ENCODE data around the gene KIRREL3. TPM values are rescaled to one million over a fixed set of nuclear protein-coding genes. Genes with fewer than 3 reads are reported as not detected.

KIRREL3 gene
- total RNA-seq, 3 donors from 2014 or later = 0.32 to 0.33 TPM; not detected in 1

GRCh38 chr11:126805870-126806269, 194.7 kb downstream of the KIRREL3 start:
- intact Hi-C loops (cut with DNase I; ENCODE audit: low total_unique reads) = loop anchor here (5.0 kb wide), 1 partner anchor 101 kb away; no protein-coding TSS in a partner anchor
- Histone ChIP-seq H3K4me1 (no peaks in the 10 kb centered on the region), H3K27me3 (no peaks in the 10 kb centered on the region), H3K9me3 (no peaks in the 10 kb centered on the region), H3K27ac (no peak overlapping the region), H3K4me3 (no peak overlapping the region), H3K36me3 (no peaks in the 10 kb centered on the region)
- TF ChIP-seq CTCF (IDR thresholded peaks at IDR 0.05) (no peak), POLR2A (IDR thresholded peaks at IDR 0.05) (no peak), POLR2AphosphoS5 (IDR thresholded peaks at IDR 0.05) (no peak)
- no peak for DNase-seq (ENCODE audit: low spot score in 2 of 2)

DNA sequence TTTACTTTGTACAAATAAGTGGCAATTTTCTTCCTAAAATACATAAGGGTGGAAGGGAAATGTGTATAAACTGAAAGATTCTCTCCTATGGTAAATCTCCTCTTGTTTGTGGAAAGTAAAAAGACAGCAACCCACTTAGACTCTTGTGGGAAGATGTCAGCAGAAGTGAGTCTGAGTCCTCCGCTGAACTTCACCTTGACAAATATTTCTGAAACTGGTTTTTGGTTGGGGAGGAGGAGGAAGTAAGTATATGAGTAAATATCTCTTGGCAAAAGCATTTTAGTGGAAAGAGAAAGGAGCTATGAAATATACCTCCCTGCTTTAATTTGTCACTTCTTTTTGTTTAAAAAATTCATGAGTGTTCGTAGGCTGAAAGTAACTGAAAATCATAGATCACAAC, 196.2 kb downstream of the KIRREL3 start:
- Histone ChIP-seq H3K36me3 (no peaks in the 10 kb centered on the region), H3K27ac (no peak overlapping the region), H3K4me1 (no peaks in the 10 kb centered on the region), H3K9me3 (no peaks in the 10 kb centered on the region), H3K27me3 (no peaks in the 10 kb centered on the region), H3K4me3 (no peak overlapping the region)
- no peak for DNase-seq (ENCODE audit: low spot score in 2 of 2)
- intact Hi-C loops (cut with DNase I; ENCODE audit: low total_unique reads) = no loop called here
- no peak for TF ChIP-seq CTCF (IDR thresholded peaks at IDR 0.05)
- TF ChIP-seq POLR2A (IDR thresholded peaks at IDR 0.05) = no peak
- no peak for TF ChIP-seq POLR2AphosphoS5 (IDR thresholded peaks at IDR 0.05)

GRCh38 chr11:126800009-126800408, 200.6 kb downstream of the KIRREL3 start:
- Histone ChIP-seq H3K4me1 (no peaks in the 10 kb centered on the region), H3K9me3 (no peaks in the 10 kb centered on the region), H3K27me3 (no peaks in the 10 kb centered on the region), H3K4me3 (no peak overlapping the region), H3K27ac (no peak overlapping the region), H3K36me3 (no peaks in the 10 kb centered on the region)
- intact Hi-C loops (cut with DNase I; ENCODE audit: low total_unique reads) = no loop called here
- DNase-seq (ENCODE audit: low spot score in 2 of 2) = no peak
- TF ChIP-seq POLR2AphosphoS5 (IDR thresholded peaks at IDR 0.05) (no peak), CTCF (IDR thresholded peaks at IDR 0.05) (no peak), POLR2A (IDR thresholded peaks at IDR 0.05) (no peak)

- H3K4me3 ChIP-seq = no peak overlapping the region
- no peak overlapping the region for H3K27ac ChIP-seq
- no peak for DNase-seq (ENCODE audit: low spot score in 2 of 2)
- no peaks in the 10 kb centered on the region for H3K27me3 ChIP-seq
- H3K4me1 ChIP-seq = no peaks in the 10 kb centered on the region
- intact Hi-C loops (cut with DNase I; ENCODE audit: low total_unique reads) = no loop called here
- no peaks in the 10 kb centered on the region for H3K36me3 ChIP-seq
- TF ChIP-seq POLR2AphosphoS5 (IDR thresholded peaks at IDR 0.05) (no peak), CTCF (IDR thresholded peaks at IDR 0.05) (no peak), POLR2A (IDR thresholded peaks at IDR 0.05) (no peak)
- no peaks in the 10 kb centered on the region for H3K9me3 ChIP-seq
Observed at GRCh38 chr11:126797457-126798169, 203.0 kb downstream of the KIRREL3 start.

DNA sequence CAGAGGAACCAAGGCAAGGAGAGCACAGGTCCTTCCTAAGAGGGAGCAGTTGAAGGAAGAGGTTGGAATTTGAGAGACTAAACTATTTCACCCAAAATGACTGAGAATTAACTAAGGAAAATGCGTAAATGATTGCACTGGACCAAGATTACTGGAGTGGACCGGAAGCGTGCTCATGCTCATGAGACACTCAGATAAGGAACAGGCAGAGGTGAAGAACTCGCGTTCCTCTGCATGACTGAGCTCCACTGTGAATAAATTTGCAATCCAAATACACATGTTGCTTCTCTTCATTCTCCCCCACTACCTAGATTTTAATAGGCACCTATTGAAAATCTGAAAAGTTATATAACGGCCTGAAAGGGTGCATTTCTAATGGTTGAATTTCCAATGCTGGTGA, 207.0 kb downstream of the KIRREL3 start:
- intact Hi-C loops (cut with DNase I; ENCODE audit: low total_unique reads) = no loop called here
- Histone ChIP-seq H3K9me3 (no peaks in the 10 kb centered on the region), H3K36me3 (no peaks in the 10 kb centered on the region), H3K27ac (no peak overlapping the region), H3K4me3 (no peak overlapping the region), H3K27me3 (no peaks in the 10 kb centered on the region), H3K4me1 (no peaks in the 10 kb centered on the region)
- DNase-seq (ENCODE audit: low spot score in 2 of 2) = no peak
- no peak for TF ChIP-seq CTCF (IDR thresholded peaks at IDR 0.05)
- TF ChIP-seq POLR2AphosphoS5 (IDR thresholded peaks at IDR 0.05) = no peak
- no peak for TF ChIP-seq POLR2A (IDR thresholded peaks at IDR 0.05)
